Suprapubic skin (tissue), 4 donors: Measurements from ENCODE around the gene HOXB2. TPM values are rescaled to one million over a fixed set of nuclear protein-coding genes. Genes with fewer than 3 reads are reported as not detected.

Source experiments
- DNase-seq, 2 donors: peaks; one replicate each; pipeline ENCODE4 v3.0.0-alpha.2; 2019; ENCODE audit warnings: low spot score in 2 of 2
- H3K27ac ChIP-seq: fragments of 200-600 bp; sonication (generic); one replicate; pipeline ENCODE4 v1.5.1; 2019
- H3K27me3 ChIP-seq: fragments of 200-600 bp; sonication (generic); one replicate; pipeline ENCODE4 v1.5.1; 2019
- H3K36me3 ChIP-seq: fragments of 200-600 bp; sonication (generic); one replicate; pipeline ENCODE4 v1.5.1; 2019
- H3K4me1 ChIP-seq: fragments of 200-600 bp; sonication (generic); one replicate; pipeline ENCODE4 v1.5.1; 2019
- H3K4me3 ChIP-seq: fragments of 200-600 bp; sonication (generic); one replicate; pipeline ENCODE4 v1.5.1; 2019; ENCODE audit warnings: mild to moderate bottlenecking
- H3K9me3 ChIP-seq: fragments of 200-600 bp; sonication (generic); one replicate; pipeline ENCODE4 v1.5.1; 2019
- EP300 ChIP-seq: sonication (generic); formaldehyde crosslinking; IDR thresholded peaks from one replicate; pipeline ENCODE4 v1.6.1; 2017; ENCODE audit warnings: antibody characterized with exemption
- POLR2A ChIP-seq, 2 donors: fragments of 450-650 bp; IDR thresholded peaks; one replicate each; pipeline ENCODE4 v1.6.1; 2017; ENCODE audit warnings: antibody characterized with exemption in 2 of 2, mild to moderate bottlenecking in 2 of 2, moderate library complexity in 2 of 2
- POLR2AphosphoS5 ChIP-seq, 3 donors: sonication (generic); formaldehyde crosslinking; IDR thresholded peaks; one replicate each; pipeline ENCODE4 v1.6.1; 2017; ENCODE audit warnings: antibody characterized with exemption in 3 of 3
- WGBS: methylation state at CpG from one replicate; pipeline ENCODE4 v1.1.5; 2018; 5-methylcytosine and 5-hydroxymethylcytosine counted together
- total RNA-seq, 4 donors: library from RNA; depleted of rRNA; stranded (reverse); fragments of >200 nt; gene quantifications; one replicate each; pipeline ENCODE4 v1.1.0, GENCODE V29; 2016
- TF ChIP-seq, protein P1 (sequence below), 2 donors: fragments of 200-600 bp in 1 of 2; fragments of 450-650 bp in 1 of 2; sonication (generic) in 1 of 2; IDR thresholded peaks; one replicate each; pipeline ENCODE4 v1.5.1; 2016 to 2019; ENCODE audit warnings: antibody characterized with exemption in 2 of 2, mild to moderate bottlenecking in 1 of 2, moderate library complexity in 1 of 2

HOXB2 gene
- total RNA-seq, 4 donors from 2014 or later, result 8.4 to 13.6 (median 9.9) TPM

DNA sequence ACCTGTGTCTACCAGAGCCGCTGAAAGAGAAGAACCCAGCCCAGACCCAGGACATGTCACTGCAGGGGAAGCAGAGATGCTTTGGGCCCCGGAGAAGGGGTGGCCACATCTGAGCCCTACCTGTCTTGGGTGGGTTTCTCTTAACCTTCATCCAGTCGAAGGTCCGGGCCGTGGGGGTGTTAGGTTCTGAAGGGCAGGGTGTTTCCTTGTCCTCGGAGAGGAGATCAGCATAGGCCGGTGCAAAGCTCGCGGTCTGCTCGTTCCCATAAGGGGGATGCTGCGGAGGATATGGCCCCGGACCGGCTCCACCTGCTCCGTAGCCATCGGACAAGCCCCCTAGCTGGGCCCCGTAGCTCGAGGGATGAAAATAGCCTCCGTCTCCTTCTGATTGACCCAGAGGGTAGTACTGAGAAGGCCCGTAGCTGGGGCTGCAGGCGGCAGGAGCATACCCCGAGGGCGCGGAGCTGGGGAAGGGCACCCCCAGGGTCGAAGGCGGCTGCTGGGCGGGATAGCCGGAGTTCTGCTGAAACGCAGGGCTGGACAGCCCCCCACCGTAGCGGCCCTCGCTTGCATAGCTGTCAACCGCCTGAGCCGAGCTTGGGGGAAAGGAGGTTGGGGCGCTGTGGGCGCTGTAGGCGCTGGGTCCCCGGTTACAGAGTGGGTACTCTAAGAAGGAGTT is 14.6 kb downstream of the HOXB2 start:
- Histone ChIP-seq H3K27me3 (peaks cover 15% of the 10 kb centered on the region), H3K27ac (no peak overlapping the region), H3K9me3 (no peaks in the 10 kb centered on the region), H3K36me3 (no peaks in the 10 kb centered on the region), H3K4me3 (no peak overlapping the region), H3K4me1 (peaks cover 25% of the 10 kb centered on the region)
- no peak for DNase-seq
- TF ChIP-seq EP300 (no peak), POLR2AphosphoS5 (IDR thresholded peaks at IDR 0.05) (no peak)
- TF ChIP-seq, protein P1, sequence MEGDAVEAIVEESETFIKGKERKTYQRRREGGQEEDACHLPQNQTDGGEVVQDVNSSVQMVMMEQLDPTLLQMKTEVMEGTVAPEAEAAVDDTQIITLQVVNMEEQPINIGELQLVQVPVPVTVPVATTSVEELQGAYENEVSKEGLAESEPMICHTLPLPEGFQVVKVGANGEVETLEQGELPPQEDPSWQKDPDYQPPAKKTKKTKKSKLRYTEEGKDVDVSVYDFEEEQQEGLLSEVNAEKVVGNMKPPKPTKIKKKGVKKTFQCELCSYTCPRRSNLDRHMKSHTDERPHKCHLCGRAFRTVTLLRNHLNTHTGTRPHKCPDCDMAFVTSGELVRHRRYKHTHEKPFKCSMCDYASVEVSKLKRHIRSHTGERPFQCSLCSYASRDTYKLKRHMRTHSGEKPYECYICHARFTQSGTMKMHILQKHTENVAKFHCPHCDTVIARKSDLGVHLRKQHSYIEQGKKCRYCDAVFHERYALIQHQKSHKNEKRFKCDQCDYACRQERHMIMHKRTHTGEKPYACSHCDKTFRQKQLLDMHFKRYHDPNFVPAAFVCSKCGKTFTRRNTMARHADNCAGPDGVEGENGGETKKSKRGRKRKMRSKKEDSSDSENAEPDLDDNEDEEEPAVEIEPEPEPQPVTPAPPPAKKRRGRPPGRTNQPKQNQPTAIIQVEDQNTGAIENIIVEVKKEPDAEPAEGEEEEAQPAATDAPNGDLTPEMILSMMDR (IDR thresholded peaks at IDR 0.05), result no peak
- 74% methylated on average over 13 of the region's 37 CpGs for WGBS

DNA sequence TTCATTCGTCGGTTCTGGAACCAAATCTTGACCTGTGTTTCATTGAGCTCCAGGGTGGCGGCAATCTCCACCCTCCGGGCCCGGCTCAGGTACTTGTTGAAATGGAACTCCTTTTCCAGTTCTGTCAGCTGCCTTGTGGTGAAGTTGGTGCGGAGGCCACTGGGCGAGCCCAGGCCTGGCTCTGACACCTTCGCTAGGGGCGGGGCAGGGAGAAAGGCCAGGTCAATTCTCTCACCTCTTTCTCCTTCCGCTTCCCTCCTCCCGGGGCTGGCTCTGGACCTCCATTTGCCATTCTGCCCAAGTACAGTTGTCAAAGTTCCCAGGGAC is 15.3 kb downstream of the HOXB2 start:
- Histone ChIP-seq H3K4me1 (peaks cover 25% of the 10 kb centered on the region), H3K27me3 (peaks cover 22% of the 10 kb centered on the region)

DNA sequence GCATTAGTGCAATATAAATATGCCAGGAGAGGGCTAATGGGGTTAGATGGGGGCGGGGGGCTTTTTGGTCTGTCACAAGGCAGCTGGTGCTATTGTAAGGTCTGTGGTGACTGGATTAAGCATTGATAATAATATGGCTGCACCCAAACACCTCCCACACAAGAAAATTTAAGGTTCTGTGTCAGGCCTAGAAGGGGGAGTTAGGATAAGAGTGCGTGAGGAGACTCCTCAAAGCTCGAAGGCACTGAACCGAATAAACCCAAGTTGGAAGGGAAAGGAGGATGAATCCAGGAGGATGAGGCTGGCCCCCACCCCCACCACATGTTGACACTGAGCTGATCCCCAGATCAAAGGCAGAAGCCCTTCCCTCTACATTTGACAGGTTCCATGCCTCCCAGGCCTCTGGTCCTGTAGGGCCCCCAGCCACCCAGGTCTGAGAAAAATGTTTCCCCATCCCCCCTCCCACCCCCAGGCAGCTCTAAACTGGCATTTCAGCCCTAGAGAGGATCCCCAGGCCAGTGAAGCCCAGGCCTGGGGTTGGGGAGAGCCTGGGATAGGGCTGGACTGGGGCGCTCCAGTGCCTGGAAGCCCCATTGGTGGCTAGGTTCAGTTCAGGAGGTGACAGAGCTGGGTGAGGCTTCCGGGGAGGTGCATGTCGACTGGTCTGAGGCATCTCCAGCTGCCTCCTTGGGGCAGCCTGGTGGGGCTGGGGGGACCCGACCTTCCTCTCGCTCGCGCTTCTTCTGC is 15.8 kb downstream of the HOXB2 start:
- Histone ChIP-seq H3K36me3 (no peaks in the 10 kb centered on the region), H3K9me3 (no peaks in the 10 kb centered on the region), H3K27me3 (peaks cover 23% of the 10 kb centered on the region), H3K4me1 (peaks cover 25% of the 10 kb centered on the region), H3K27ac (no peak overlapping the region), H3K4me3 (no peak overlapping the region)
- 74% methylated on average over 8 of the region's 11 CpGs for WGBS
- no peak for DNase-seq
- TF ChIP-seq POLR2AphosphoS5 (IDR thresholded peaks at IDR 0.05) (no peak), POLR2A (IDR thresholded peaks at IDR 0.05) (no peak)

More for the DNA sequence above, 15.3 kb downstream of the HOXB2 start:
- Histone ChIP-seq H3K4me3 (no peak overlapping the region), H3K9me3 (no peaks in the 10 kb centered on the region), H3K27ac (no peak overlapping the region), H3K36me3 (no peaks in the 10 kb centered on the region)
- no peak for DNase-seq
- whole genome bisulfite sequencing, result 54% methylated on average over 11 of the region's 11 CpGs
- TF ChIP-seq EP300, result no peak
- TF ChIP-seq POLR2AphosphoS5 (IDR thresholded peaks at IDR 0.05), result no peak
- TF ChIP-seq, protein P1 (IDR thresholded peaks at IDR 0.05), result no peak

DNA sequence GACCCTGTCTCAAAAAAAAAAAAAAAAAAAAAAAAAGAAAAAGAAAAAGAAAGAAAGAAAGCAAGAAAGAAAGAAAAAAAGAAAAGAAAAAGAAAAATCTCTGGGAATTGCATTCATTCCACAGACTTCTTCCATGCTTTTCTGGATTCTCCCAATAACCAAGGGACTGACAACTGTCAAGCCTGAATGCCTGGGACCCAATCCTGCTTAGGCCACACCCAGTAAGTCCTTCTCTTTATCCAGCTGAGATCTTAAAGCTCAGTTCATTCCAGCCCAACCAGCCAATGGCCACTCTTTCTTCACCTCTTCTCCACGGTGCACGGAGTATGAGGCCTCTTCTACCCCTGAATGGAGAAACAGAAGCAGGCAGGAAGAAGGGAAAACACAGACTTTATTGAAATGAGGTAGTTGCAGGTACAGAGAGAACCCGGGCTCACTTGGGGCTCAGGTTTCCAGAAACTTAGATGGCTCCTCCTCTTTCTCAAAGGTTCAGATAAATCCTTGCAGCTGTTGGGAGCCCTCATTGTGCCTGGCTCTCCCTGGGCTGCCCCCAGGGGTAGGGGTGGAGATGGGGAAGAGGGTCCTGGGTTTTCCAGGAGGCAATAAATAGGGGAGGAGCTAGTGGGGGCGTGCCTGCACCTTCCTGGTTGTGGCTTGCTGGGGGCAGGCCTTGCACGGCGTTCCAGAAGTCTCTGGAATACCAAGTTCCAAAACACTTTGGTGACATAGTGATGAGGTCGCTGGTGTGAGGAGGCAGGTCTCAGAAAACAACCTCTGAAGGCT is 16.6 kb downstream of the HOXB2 start:
- DNase-seq, result no peak
- Histone ChIP-seq H3K27ac (no peak overlapping the region), H3K27me3 (peaks cover 23% of the 10 kb centered on the region), H3K4me3 (no peak overlapping the region), H3K9me3 (no peaks in the 10 kb centered on the region), H3K4me1 (peaks cover 25% of the 10 kb centered on the region), H3K36me3 (no peaks in the 10 kb centered on the region)
- WGBS, result 70% methylated on average over 7 of the region's 7 CpGs
- TF ChIP-seq POLR2AphosphoS5 (IDR thresholded peaks at IDR 0.05) (no peak), POLR2A (IDR thresholded peaks at IDR 0.05) (no peak), EP300 (no peak)
- TF ChIP-seq, protein P1 (IDR thresholded peaks at IDR 0.05), result no peak

DNA sequence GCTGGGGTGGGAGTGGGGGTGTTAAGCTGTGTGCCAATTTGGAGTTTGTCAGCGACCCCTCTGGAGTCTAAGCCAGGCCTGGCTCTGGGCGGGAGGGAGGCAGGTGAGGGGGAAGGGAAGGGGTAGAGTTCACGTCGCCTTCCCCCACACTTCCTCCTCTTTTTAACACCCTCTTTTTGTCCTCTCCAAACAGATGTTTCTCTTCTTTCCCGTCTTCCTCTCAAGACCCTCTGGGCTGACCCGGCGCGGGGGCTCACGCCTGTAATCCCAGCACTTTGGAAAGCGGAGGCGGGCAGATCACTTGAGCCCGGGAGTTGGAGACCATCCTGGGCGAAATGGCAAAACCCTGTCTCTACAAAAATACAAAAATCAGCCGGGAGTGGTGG is 17.4 kb downstream of the HOXB2 start:
- 87% methylated on average over 14 of the region's 14 CpGs for WGBS
- Histone ChIP-seq H3K27ac (no peak overlapping the region), H3K27me3 (peaks cover 23% of the 10 kb centered on the region), H3K9me3 (no peaks in the 10 kb centered on the region), H3K4me1 (peaks cover 25% of the 10 kb centered on the region), H3K4me3 (no peak overlapping the region), H3K36me3 (no peaks in the 10 kb centered on the region)
- no peak for DNase-seq
- TF ChIP-seq, protein P1 (IDR thresholded peaks at IDR 0.05), result no peak
- TF ChIP-seq POLR2A (IDR thresholded peaks at IDR 0.05) (no peak), EP300 (no peak), POLR2AphosphoS5 (IDR thresholded peaks at IDR 0.05) (no peak)
